HepG2 (cell line): ENCODE results near the gene WNT4.

ENCODE experiments used
- BHLHE40 ChIP-seq: IDR thresholded peaks from 2 replicates; pipeline ENCODE4 v1.6.1; 2011; ENCODE audit warnings: low read length, improper control_type of control experiment
- CBX5 ChIP-seq: sonication (generic); formaldehyde crosslinking; IDR thresholded peaks from 2 replicates; pipeline ENCODE4 v1.4.0; 2020; ENCODE audit warnings: missing genetic modification reagents, borderline replicate concordance
- HOMEZ ChIP-seq: IDR thresholded peaks from 2 replicates; pipeline ENCODE4 v1.6.1; 2016; ENCODE audit warnings: low read depth
- SMC3 ChIP-seq: IDR thresholded peaks from 2 replicates; pipeline ENCODE4 v1.6.1; 2011; ENCODE audit warnings: low read length, improper control_type of control experiment
- SRF ChIP-seq: IDR thresholded peaks from 2 replicates; pipeline ENCODE4 v1.6.1; 2011; ENCODE audit warnings: mild to moderate bottlenecking, low read depth, low read length, moderate library complexity
- TP53 ChIP-seq: sonication (generic); formaldehyde crosslinking; conservative IDR thresholded peaks from 2 replicates; pipeline ENCODE4 v1.4.0; 2020; ENCODE audit warnings: missing genetic modification reagents
- YY1 ChIP-seq: IDR thresholded peaks from 2 replicates; pipeline ENCODE4 v1.6.1; 2011; ENCODE audit warnings: low read length, low read depth, moderate library complexity, mild to moderate bottlenecking; ENCODE audit not compliant: insufficient read depth, insufficient replicate concordance
- ZBTB42 ChIP-seq: sonication (generic); formaldehyde crosslinking; IDR thresholded peaks from 2 replicates; pipeline ENCODE4 v1.5.0; 2020; ENCODE audit warnings: mild to moderate bottlenecking, missing genetic modification reagents
- ZC3H4 ChIP-seq: sonication (generic); formaldehyde crosslinking; IDR thresholded peaks from 2 replicates; pipeline ENCODE4 v1.4.0; 2020; ENCODE audit warnings: missing genetic modification reagents, borderline replicate concordance
- ZNF317 ChIP-seq: sonication (generic); formaldehyde crosslinking; IDR thresholded peaks from 2 replicates; pipeline ENCODE4 v1.5.0; 2020; ENCODE audit warnings: mild to moderate bottlenecking, missing genetic modification reagents
- TF ChIP-seq, protein P1 (sequence below): sonication (generic); formaldehyde crosslinking; IDR thresholded peaks from 2 replicates; pipeline ENCODE4 v1.5.0; 2020; ENCODE audit warnings: mild to moderate bottlenecking, missing genetic modification reagents, moderate library complexity
- TF ChIP-seq, protein P2 (sequence below): sonication (generic); formaldehyde crosslinking; IDR thresholded peaks from 2 replicates; pipeline ENCODE4 v1.5.0; 2020; ENCODE audit warnings: missing genetic modification reagents
- TF ChIP-seq, protein P3 (sequence below): sonication (generic); formaldehyde crosslinking; IDR thresholded peaks from 2 replicates; pipeline ENCODE4 v1.4.0; 2020; ENCODE audit warnings: low read depth, mild to moderate bottlenecking, missing genetic modification reagents
- TF ChIP-seq, protein P4 (sequence below): sonication (generic); formaldehyde crosslinking; conservative IDR thresholded peaks from 2 replicates; pipeline ENCODE4 v1.4.0; 2020; ENCODE audit warnings: missing genetic modification reagents

DNA sequence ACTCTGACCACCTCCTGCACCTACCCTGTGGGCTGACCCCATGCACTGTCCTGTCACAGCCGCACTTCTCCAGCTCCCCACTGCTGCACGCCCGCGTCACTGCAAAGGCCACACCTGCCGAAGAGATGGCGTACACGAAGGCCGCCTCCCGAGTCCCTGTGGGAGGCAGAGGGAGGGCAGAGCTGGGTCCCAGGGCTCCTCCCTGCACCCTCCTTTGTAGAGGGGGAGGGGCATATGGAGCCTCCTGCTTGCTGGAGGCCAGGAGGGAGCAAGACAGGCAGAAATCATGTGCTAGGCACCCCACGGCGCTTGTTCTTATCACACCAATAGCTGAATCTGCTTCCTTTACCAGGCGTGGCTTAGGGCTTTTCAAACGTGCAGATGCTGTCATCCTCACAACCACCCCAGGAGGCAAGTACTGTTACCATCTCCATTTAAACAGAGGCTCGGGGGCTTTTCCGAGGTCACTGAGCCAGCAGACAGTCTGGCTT is 21.4 kb downstream of the WNT4 start:
- no peak for TF ChIP-seq ZC3H4 (CRISPR knock-in tag)
- TF ChIP-seq ZBTB42 (CRISPR knock-in tag) = no peak
- TF ChIP-seq, protein P1, sequence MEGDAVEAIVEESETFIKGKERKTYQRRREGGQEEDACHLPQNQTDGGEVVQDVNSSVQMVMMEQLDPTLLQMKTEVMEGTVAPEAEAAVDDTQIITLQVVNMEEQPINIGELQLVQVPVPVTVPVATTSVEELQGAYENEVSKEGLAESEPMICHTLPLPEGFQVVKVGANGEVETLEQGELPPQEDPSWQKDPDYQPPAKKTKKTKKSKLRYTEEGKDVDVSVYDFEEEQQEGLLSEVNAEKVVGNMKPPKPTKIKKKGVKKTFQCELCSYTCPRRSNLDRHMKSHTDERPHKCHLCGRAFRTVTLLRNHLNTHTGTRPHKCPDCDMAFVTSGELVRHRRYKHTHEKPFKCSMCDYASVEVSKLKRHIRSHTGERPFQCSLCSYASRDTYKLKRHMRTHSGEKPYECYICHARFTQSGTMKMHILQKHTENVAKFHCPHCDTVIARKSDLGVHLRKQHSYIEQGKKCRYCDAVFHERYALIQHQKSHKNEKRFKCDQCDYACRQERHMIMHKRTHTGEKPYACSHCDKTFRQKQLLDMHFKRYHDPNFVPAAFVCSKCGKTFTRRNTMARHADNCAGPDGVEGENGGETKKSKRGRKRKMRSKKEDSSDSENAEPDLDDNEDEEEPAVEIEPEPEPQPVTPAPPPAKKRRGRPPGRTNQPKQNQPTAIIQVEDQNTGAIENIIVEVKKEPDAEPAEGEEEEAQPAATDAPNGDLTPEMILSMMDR (CRISPR knock-in tag) = no peak
- TF ChIP-seq TP53 (CRISPR knock-in tag) = no peak
- TF ChIP-seq BHLHE40 = no peak
- no peak for TF ChIP-seq SMC3
- TF ChIP-seq, protein P2, sequence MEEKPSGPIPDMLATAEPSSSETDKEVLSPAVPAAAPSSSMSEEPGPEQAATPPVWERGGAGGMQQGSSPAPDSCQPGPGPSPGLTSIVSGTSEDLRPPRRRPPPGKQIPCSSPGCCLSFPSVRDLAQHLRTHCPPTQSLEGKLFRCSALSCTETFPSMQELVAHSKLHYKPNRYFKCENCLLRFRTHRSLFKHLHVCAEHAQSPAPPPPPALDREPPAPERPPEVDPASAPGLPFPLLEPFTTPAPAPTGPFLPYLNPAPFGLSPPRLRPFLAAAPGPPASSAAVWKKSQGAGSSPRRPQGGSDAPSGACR (CRISPR knock-in tag) = no peak
- no peak for TF ChIP-seq CBX5 (CRISPR knock-in tag)
- TF ChIP-seq, protein P3, sequence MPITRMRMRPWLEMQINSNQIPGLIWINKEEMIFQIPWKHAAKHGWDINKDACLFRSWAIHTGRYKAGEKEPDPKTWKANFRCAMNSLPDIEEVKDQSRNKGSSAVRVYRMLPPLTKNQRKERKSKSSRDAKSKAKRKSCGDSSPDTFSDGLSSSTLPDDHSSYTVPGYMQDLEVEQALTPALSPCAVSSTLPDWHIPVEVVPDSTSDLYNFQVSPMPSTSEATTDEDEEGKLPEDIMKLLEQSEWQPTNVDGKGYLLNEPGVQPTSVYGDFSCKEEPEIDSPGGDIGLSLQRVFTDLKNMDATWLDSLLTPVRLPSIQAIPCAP (CRISPR knock-in tag) = no peak
- TF ChIP-seq HOMEZ = no peak
- no peak for TF ChIP-seq ZNF317 (CRISPR knock-in tag)
- no peak for TF ChIP-seq YY1
- TF ChIP-seq SRF = no peak
- TF ChIP-seq, protein P4, sequence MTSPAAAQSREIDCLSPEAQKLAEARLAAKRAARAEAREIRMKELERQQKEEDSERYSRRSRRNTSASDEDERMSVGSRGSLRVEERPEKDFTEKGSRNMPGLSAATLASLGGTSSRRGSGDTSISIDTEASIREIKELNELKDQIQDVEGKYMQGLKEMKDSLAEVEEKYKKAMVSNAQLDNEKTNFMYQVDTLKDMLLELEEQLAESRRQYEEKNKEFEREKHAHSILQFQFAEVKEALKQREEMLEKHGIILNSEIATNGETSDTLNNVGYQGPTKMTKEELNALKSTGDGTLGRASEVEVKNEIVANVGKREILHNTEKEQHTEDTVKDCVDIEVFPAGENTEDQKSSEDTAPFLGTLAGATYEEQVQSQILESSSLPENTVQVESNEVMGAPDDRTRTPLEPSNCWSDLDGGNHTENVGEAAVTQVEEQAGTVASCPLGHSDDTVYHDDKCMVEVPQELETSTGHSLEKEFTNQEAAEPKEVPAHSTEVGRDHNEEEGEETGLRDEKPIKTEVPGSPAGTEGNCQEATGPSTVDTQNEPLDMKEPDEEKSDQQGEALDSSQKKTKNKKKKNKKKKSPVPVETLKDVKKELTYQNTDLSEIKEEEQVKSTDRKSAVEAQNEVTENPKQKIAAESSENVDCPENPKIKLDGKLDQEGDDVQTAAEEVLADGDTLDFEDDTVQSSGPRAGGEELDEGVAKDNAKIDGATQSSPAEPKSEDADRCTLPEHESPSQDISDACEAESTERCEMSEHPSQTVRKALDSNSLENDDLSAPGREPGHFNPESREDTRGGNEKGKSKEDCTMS = no peak
